ENCODE data around the gene ATG2B. TPM values are rescaled to one million over a fixed set of nuclear protein-coding genes. Genes with fewer than 3 reads are reported as not detected.

ATG2B gene, protein sequence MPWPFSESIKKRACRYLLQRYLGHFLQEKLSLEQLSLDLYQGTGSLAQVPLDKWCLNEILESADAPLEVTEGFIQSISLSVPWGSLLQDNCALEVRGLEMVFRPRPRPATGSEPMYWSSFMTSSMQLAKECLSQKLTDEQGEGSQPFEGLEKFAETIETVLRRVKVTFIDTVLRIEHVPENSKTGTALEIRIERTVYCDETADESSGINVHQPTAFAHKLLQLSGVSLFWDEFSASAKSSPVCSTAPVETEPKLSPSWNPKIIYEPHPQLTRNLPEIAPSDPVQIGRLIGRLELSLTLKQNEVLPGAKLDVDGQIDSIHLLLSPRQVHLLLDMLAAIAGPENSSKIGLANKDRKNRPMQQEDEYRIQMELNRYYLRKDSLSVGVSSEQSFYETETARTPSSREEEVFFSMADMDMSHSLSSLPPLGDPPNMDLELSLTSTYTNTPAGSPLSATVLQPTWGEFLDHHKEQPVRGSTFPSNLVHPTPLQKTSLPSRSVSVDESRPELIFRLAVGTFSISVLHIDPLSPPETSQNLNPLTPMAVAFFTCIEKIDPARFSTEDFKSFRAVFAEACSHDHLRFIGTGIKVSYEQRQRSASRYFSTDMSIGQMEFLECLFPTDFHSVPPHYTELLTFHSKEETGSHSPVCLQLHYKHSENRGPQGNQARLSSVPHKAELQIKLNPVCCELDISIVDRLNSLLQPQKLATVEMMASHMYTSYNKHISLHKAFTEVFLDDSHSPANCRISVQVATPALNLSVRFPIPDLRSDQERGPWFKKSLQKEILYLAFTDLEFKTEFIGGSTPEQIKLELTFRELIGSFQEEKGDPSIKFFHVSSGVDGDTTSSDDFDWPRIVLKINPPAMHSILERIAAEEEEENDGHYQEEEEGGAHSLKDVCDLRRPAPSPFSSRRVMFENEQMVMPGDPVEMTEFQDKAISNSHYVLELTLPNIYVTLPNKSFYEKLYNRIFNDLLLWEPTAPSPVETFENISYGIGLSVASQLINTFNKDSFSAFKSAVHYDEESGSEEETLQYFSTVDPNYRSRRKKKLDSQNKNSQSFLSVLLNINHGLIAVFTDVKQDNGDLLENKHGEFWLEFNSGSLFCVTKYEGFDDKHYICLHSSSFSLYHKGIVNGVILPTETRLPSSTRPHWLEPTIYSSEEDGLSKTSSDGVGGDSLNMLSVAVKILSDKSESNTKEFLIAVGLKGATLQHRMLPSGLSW (N-terminal part only)
- 16.2 TPM for total RNA-seq

- peak; percentile 96 for DNase-seq (ENCODE audit: low read depth in 2 of 3, low spot score in 2 of 3)
Observed at GRCh38 chr14:96362965-96363750, at the start of gene ATG2B, which contains the start of gene GSKIP. ATG2B (minus strand) TSS chr14:96363341; CDS start chr14:96362976, 365 bp downstream. GSKIP (plus strand) TSS chr14:96363526; CDS start chr14:96382248, 18,722 bp downstream.

- no peak for DNase-seq (ENCODE audit: low read depth in 2 of 3, low spot score in 2 of 3)
Observed at GRCh38 chr14:96410119-96410518, 47.0 kb upstream of the ATG2B start.

GRCh38 chr14:96409701-96410100, 46.6 kb upstream of the ATG2B start:
- no peak for DNase-seq (ENCODE audit: low read depth in 2 of 3, low spot score in 2 of 3)

DNA sequence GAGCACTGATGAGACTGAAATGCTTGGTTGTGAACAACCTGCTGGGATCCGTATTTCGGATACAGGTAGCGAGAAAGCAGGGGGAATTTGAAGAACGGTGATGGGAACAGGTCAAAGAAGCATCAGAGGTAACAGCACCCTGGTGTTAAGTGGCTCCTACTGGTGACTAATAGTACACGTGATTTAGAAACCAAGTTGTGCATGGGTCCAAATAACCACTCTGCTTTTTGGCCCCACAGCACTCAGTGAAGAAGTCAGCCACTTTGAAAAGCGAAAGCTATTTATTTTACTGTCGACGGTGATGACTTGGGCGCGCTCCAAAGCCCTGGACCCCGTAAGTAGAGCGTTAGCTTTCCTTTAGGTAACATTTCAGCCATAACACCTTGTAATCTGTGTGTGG, 45.5 kb upstream of the ATG2B start:
- no peak for DNase-seq (ENCODE audit: low read depth in 2 of 3, low spot score in 2 of 3)

DNA sequence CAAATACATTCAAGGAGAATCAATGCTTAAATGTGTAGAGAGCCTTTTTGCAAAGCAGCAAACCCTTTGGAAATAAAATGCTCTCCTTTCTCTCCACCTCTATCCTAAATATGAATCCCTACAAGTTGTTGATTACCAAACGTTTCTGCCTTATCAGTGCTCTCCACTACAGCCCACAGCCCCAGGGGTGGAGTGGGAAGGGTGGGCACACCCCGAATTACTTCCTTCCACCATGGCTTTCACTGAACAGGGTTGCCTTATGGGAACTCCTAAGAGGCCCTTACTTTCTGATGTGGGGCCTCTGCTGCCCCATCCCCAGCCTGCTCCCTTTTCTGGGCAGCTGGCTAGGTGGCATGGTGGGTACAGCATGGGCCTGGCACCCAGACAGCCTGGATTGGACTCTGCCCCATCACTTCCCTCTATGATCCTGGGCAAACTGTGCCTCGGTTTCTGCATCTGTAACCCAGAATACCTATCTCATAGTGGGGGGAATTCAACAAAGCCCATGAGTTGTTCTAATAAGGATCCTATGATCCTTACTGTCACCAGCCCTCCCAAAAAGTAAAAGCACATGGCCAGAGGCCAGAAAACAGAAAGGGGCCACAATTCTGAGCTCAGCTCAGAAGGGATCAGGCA, 44.9 kb upstream of the ATG2B start:
- DNase-seq (ENCODE audit: low read depth in 2 of 3, low spot score in 2 of 3): no peak

DNA sequence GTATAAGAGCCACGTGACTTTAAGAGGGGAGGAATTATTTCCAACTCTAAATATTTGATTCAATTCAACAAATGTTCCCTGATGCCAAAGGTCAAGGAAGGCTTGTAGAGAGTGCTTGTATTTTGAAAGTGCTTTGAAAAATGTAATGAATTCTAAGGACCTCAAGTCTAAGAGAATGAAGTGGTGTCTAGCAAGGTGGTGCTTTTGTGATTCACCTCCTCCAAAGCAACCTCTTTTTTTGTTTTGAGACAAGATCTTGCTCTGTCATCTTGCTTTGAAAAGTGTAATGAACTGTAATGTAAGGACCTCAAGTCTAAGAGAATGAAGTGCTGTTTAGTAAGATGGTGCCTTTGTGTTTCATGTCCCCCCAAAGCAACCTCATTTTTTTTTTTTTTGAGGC, 42.5 kb upstream of the ATG2B start:
- no peak for DNase-seq (ENCODE audit: low read depth in 2 of 3, low spot score in 2 of 3)

DNA sequence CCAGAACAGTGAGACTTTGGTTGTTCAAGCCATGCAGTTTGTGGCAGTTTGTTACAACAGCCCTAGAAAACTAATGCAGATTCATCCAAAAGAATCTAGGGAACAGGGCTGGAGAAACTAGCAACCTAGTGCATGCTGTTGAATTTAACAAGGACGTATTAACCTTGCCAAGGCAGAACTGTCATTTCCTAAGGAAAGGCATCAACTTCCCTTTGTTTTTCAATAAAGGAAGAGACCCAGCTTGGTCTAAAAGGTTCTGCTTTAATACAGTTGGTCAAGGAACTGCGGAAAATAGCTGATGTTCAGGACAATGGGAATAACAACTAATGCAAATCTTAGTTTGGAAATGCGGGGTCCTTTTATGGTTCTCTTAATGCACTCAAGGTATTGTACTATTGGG, 40.3 kb upstream of the ATG2B start:
- DNase-seq (ENCODE audit: low read depth in 2 of 3, low spot score in 2 of 3): no peak

- no peak for DNase-seq (ENCODE audit: low read depth in 2 of 3, low spot score in 2 of 3)
Observed at GRCh38 chr14:96400495-96400894, 37.4 kb upstream of the ATG2B start.

- no peak for DNase-seq (ENCODE audit: low read depth in 2 of 3, low spot score in 2 of 3)
Observed at GRCh38 chr14:96399405-96399804, 36.3 kb upstream of the ATG2B start.

DNA sequence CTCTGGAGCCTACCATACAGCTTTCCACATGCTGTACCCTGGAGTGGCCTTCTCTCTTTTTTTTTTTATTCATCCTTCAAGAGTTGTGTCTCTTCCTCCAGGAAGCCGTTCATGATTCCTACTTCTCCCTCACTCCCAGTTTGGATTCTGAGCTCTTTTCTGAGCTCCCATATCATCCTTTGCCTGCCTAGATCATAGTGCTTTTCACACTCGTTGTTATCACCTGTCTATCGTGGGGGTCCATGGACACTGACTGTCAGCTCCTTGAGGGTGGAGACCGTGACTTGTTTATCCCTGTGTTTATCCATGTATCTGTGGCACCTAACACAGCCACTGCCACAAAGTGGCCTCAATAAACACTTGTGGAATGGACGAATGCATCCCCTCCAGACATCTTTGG, 35.8 kb upstream of the ATG2B start:
- no peak for DNase-seq (ENCODE audit: low read depth in 2 of 3, low spot score in 2 of 3)

- DNase-seq (ENCODE audit: low read depth in 2 of 3, low spot score in 2 of 3): no peak
Observed at GRCh38 chr14:96398432-96398831, 35.3 kb upstream of the ATG2B start.

- DNase-seq (ENCODE audit: low read depth in 2 of 3, low spot score in 2 of 3): no peak
Observed at GRCh38 chr14:96394047-96394815, 31.1 kb upstream of the ATG2B start.

- DNase-seq (ENCODE audit: low read depth in 2 of 3, low spot score in 2 of 3): no peak
Observed at GRCh38 chr14:96393071-96393691, 30.0 kb upstream of the ATG2B start.

DNA sequence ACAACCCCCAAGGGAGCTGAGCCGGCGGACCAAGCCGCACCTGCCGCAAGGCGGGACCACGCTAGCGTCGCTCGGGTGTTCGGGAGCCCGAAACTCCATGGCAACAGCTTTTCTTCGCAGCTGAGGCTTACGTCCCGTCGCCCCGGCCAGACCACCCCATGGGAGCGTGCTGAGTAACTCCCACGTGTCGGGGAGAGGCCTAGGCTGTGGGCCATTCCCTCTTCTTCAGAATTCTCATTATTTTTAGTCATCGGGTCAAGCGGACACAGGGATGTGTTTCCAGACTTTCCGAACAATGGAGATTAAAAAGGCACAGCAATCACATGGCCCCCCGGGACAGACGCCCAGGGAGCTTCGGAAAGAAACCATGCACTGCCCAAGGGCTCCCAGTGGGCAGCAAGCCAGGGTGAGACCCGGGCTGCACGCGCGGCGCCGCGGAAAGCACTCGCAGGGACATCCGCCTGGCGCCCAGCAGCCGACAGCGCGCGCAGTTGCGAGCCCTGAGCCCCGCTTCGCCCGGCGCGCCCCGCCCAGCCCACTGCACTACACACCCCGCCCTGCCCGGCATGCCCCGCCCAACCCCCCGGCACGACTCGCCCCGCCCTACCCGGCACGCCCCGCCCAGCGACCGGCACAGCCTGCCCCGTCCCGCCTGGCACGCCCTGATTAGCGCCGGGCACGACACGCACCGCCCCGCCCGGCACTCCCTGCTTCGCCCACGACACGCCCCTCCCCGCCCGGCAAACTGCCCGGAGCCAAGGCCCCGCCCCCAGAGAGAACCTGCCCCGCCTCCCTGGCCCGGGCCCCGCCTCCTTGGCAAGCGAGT, 28.4 kb upstream of the ATG2B start:
- DNase-seq (ENCODE audit: low read depth in 2 of 3, low spot score in 2 of 3): peak; percentile 96 to 97 (median 96)

DNA sequence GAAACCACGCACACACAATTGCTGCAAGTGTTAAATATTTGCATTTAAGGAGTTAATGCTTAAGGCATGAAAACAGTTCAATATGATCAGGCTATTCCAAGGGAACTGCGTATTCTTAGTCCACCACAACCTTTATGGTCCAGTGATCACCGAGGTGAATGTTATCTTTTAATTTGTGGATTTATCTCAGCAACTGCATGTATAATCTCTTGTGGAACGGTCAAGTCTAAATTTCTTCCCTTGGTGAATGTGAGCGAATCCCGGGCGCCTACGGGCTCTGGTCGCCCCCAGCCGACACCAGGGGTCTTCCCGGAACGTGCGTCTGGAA, 27.8 kb upstream of the ATG2B start:
- DNase-seq (ENCODE audit: low read depth in 2 of 3, low spot score in 2 of 3): peak in 2 of 3 donors; percentile 1

GRCh38 chr14:96385385-96385784, 22.2 kb upstream of the ATG2B start:
- no peak for DNase-seq (ENCODE audit: low read depth in 2 of 3, low spot score in 2 of 3)

GRCh38 chr14:96384740-96385139, 21.6 kb upstream of the ATG2B start:
- DNase-seq (ENCODE audit: low read depth in 2 of 3, low spot score in 2 of 3): no peak

GRCh38 chr14:96384053-96384452, 20.9 kb upstream of the ATG2B start:
- no peak for DNase-seq (ENCODE audit: low read depth in 2 of 3, low spot score in 2 of 3)

All from hematopoietic multipotent progenitor cell (in vitro differentiated cells).